ENCODE measurements around the gene PARD3. TPM values are rescaled to one million over a fixed set of nuclear protein-coding genes. Genes with fewer than 3 reads are reported as not detected.

The PARD3 gene
- polyA plus RNA-seq, 6 donors from 2014 or later = 0.05 to 0.36 (median 0.16) TPM; not detected in 3

DNA sequence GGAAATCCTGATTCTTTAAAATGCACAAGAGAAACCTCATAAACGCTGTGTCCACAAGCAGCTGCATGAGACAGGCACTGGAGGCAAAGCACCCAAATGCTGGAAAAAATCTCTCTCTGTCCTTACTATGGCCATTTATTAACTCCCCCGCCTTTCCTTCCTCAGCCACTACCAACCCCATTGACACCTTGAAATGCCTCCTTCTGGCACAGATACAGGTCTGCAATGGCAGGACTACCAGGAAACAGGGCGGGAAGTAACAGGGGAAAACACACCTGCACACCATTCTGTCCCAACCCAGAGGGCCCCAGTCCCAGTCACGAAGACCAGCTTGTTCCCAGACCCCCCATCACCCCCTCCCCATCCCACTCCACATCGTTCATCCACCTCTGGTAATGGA lies 224.3 kb downstream of the PARD3 start:
- no peaks in the 10 kb centered on the region for H3K27me3 Mint-ChIP-seq

DNA sequence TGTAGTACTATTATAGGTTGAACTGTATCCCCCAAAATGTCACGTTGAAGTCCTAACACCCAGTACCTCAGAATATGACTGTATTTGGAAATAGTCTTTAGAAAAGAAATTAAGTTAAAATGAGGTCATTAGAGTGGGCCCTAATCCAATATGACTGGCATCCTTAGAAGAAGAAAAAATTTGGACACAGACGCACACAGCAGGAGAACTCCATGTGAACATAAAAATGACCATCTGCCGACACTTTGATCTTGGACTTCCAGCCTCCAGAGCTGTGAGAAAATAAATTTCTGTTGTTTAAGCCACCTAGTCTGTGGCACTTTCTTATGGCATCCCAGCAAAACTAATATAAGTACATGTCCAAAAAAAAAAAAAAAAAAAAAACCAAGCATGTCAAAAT lies 225.8 kb downstream of the PARD3 start:
- no peak overlapping the region for H3K4me3 Mint-ChIP-seq
- H3K27me3 Mint-ChIP-seq = no peaks in the 10 kb centered on the region
- no peak for ATAC-seq (ENCODE audit: low read depth in 2 of 2)
- no peak overlapping the region for H3K27ac Mint-ChIP-seq
- H3K36me3 Mint-ChIP-seq = no peaks in the 10 kb centered on the region
- no peaks in the 10 kb centered on the region for H3K9me3 Mint-ChIP-seq
- no peak for DNase-seq
- H3K4me1 Mint-ChIP-seq = no peaks in the 10 kb centered on the region

More for the DNA sequence above, 224.3 kb downstream of the PARD3 start:
- Mint-ChIP-seq H3K4me1 (no peaks in the 10 kb centered on the region), H3K27ac (no peak overlapping the region), H3K36me3 (no peaks in the 10 kb centered on the region), H3K9me3 (no peaks in the 10 kb centered on the region), H3K4me3 (no peak overlapping the region)
- no peak for ATAC-seq (ENCODE audit: low read depth in 2 of 2)
- no peak for DNase-seq

DNA sequence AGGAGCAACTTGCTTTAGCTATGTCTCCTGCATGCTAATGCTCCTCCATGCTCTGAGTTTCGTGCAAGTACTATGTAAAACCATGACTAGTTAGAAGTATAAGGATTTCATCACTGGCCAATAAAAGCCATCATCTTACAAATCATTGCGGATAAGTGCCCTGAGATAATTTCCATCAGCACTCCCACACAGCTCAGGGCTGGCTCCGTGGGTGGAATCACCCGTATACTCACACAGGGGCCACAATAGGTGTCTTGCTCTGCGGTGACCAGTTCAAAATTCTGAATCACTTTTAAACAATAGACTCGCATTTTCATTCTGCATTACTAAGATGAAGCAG lies 227.4 kb downstream of the PARD3 start:
- no peaks in the 10 kb centered on the region for H3K9me3 Mint-ChIP-seq
- H3K36me3 Mint-ChIP-seq = no peaks in the 10 kb centered on the region
- no peak overlapping the region for H3K4me3 Mint-ChIP-seq
- no peaks in the 10 kb centered on the region for H3K4me1 Mint-ChIP-seq
- H3K27me3 Mint-ChIP-seq = no peaks in the 10 kb centered on the region
- ATAC-seq (ENCODE audit: low read depth in 2 of 2) (no peak), DNase-seq (no peak)
- no peak overlapping the region for H3K27ac Mint-ChIP-seq

DNA sequence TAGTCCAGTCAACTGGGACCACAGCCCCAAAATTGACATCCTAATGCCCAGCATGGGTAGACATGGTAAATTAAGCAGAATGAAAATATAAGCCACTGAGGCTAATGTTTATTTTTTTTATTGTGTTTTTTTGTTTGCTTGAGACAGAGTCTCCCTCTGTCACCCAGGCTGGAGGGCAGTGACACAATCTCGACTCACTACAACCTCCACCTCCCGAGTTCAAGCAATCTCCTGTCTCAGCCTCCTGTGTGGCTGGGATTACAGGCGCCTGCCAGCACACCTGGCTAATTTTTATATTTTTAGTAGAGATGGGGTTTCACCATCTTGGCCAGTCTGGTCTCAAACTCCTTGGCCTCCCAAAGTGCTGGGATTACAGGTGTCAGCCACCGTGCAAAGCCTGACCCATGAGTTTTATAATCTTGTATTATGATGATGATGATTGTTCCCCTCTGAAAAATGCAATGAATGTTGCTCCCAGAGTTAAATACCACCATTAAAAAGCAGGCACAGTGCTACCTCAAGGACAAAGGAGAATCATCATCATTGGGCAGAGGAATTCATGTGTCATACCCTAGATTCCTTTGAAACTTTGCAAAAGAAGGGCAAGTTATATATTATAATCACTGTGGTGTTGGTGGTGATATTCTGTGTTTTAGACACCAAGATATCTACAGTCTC lies 228.0 kb downstream of the PARD3 start:
- no peaks in the 10 kb centered on the region for H3K9me3 Mint-ChIP-seq
- DNase-seq = no peak
- H3K27me3 Mint-ChIP-seq = no peaks in the 10 kb centered on the region
- H3K36me3 Mint-ChIP-seq = no peaks in the 10 kb centered on the region
- H3K27ac Mint-ChIP-seq = no peak overlapping the region
- H3K4me3 Mint-ChIP-seq = no peak overlapping the region
- ATAC-seq (ENCODE audit: low read depth in 2 of 2) = no peak
- no peaks in the 10 kb centered on the region for H3K4me1 Mint-ChIP-seq

DNA sequence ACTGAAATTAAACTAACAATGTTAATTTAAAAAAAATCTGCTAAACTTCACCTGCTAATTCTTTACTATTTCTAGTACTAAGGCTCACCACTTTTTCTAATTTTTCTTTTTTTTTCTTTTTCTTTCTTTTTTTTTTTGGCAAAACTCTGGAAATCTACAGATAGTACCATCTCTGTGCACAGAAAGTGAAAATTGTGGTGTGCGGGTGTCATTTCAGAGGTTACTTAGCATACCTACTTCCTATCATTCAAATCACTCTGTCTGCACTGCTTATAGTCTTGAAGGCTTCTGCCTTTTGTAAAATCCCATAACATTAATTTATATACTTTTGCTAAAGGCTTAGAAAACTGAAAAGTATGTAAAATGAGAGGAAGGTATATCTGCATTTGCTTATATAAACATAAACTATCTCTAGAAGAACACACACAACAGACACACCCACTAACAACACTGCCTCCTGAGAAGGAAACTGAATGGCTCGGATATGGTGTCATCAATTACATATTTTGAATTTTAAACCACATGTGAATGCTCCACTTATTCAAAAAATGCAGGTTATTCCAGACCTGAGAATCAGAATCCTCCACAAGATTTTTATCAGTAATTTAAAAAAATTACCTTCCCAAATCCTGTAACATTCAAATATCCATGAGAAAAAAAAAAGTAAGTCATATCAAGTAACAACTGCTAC lies 229.5 kb downstream of the PARD3 start:
- Mint-ChIP-seq H3K27ac (no peak overlapping the region), H3K36me3 (no peaks in the 10 kb centered on the region), H3K27me3 (no peaks in the 10 kb centered on the region), H3K4me3 (no peak overlapping the region), H3K9me3 (no peaks in the 10 kb centered on the region), H3K4me1 (no peaks in the 10 kb centered on the region)
- no peak for ATAC-seq (ENCODE audit: low read depth in 2 of 2)
- no peak for DNase-seq

DNA sequence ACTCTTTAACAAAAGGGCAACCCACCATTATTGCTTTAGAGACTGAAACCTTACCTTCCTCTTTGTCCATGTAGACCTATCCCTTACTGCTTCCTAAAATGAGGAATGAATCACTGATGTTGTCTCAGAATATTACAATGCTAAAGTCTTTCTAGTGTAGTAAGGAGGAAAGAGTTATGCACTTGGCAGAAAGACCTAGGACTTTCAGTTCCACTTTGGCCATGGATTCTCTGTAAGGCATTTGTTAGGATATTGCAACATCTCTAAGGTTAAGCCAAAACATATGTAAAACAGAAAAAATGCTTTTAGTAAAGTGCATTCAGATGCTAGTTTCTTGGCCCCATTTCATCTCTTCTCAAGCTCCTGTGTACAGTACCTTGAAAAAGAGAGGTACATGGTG lies 230.9 kb downstream of the PARD3 start:
- Mint-ChIP-seq H3K9me3 (no peaks in the 10 kb centered on the region), H3K36me3 (no peaks in the 10 kb centered on the region), H3K27me3 (no peaks in the 10 kb centered on the region), H3K4me1 (no peaks in the 10 kb centered on the region), H3K4me3 (no peak overlapping the region), H3K27ac (no peak overlapping the region)
- no peak for ATAC-seq (ENCODE audit: low read depth in 2 of 2)
- no peak for DNase-seq

DNA sequence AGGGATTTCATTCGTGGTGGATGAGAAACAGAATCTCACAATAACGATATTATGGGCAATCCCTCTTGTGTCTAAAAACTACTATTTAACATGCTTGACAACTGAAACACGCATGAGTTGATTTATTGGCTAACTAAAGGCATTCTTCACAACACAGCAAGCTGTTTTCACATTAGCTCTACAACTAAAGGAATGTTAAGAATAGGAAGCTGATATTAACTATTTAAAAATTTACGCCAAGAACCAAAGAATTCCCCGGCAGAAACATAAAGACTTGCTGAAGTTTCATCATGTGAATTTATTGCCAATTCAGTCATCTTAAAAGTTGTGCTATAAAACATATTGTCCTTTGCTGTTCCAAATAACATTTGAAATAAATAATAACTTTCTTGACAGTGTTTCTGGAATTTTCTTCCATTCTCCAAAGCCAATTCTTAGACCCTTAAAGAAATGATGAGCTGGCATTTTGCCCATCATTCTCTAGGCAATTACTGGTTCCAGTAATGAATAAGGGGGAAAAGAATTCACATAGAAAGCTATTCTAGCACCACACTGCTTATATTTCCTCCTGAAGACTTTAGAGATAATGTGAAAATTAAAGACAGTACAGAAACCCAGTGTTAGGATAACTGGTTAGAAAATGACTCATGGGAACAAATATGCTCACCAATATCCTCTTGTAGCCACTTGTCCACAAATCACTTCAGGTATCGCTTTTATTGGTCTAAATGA lies 233.1 kb downstream of the PARD3 start:
- Mint-ChIP-seq H3K4me3 (no peak overlapping the region), H3K9me3 (no peaks in the 10 kb centered on the region), H3K27me3 (no peaks in the 10 kb centered on the region), H3K36me3 (no peaks in the 10 kb centered on the region), H3K27ac (no peak overlapping the region), H3K4me1 (no peaks in the 10 kb centered on the region)
- ATAC-seq (ENCODE audit: low read depth in 2 of 2) (no peak), DNase-seq (no peak)

DNA sequence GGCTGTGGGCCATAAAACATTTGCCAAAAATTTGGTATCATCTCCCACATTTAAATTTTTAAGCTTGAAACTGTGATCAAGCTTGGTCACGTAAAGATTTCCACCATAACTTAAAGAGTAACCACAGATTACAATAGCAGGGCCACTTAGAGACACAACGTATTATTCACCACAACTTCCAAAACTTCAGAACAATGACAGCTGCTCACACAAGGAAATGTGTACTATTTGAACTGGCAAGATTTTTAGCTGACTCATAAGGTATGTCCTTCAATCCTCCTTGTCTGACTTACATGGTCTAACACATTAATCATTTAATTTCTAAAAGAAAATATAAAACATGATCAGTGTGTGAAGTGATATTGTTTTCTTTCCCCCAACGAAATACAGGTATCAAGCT lies 234.5 kb downstream of the PARD3 start:
- Mint-ChIP-seq H3K4me3 (no peak overlapping the region), H3K27me3 (no peaks in the 10 kb centered on the region), H3K4me1 (no peaks in the 10 kb centered on the region), H3K36me3 (no peaks in the 10 kb centered on the region), H3K9me3 (no peaks in the 10 kb centered on the region), H3K27ac (no peak overlapping the region)
- no peak for DNase-seq
- ATAC-seq (ENCODE audit: low read depth in 2 of 2) = no peak

DNA sequence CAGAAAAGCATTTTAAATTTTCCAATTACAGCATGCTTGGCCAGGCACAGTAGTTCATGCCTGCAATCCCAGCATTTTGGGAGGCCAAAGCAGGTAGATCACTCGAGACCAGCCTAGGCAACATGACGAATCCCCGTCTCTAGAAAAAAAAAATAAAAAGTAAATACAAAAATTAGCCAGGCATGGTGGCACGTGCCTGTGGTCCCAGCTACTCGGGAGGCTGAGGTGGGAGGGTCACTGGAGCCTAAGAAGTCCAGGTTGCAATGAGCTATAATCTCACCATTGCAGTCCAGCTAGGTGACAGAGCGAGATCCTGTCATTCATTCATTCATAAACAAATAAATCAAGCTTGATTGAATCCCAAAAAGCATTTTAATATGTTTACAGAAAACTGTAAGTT lies 234.9 kb downstream of the PARD3 start:
- H3K4me1 Mint-ChIP-seq = no peaks in the 10 kb centered on the region
- ATAC-seq (ENCODE audit: low read depth in 2 of 2) (no peak), DNase-seq (no peak)
- H3K9me3 Mint-ChIP-seq = no peaks in the 10 kb centered on the region
- H3K36me3 Mint-ChIP-seq = no peaks in the 10 kb centered on the region
- H3K27me3 Mint-ChIP-seq = no peaks in the 10 kb centered on the region
- H3K4me3 Mint-ChIP-seq = no peak overlapping the region
- no peak overlapping the region for H3K27ac Mint-ChIP-seq

DNA sequence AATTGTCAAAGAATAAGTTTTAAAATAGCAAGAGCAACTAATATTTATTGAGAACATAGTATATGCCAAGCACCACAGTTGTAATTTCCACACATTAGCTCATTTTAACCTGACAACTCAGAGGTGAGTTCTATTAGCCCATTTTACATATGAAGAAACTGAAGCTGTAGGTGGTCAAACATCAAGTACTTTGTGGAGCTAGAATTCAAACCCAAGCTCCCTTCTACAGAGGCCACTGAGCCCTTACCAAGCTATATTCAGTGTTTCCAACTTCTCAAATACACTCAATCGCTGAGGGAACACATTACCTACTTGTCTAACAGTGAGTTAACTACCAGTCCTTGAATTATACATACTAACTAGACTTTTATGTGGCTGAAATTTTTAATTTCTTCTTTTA lies 236.6 kb downstream of the PARD3 start:
- H3K4me1 Mint-ChIP-seq = no peaks in the 10 kb centered on the region
- H3K4me3 Mint-ChIP-seq = no peak overlapping the region
- no peaks in the 10 kb centered on the region for H3K27me3 Mint-ChIP-seq
- ATAC-seq (ENCODE audit: low read depth in 2 of 2) (no peak), DNase-seq (no peak)
- no peaks in the 10 kb centered on the region for H3K9me3 Mint-ChIP-seq
- no peaks in the 10 kb centered on the region for H3K36me3 Mint-ChIP-seq
- no peak overlapping the region for H3K27ac Mint-ChIP-seq

DNA sequence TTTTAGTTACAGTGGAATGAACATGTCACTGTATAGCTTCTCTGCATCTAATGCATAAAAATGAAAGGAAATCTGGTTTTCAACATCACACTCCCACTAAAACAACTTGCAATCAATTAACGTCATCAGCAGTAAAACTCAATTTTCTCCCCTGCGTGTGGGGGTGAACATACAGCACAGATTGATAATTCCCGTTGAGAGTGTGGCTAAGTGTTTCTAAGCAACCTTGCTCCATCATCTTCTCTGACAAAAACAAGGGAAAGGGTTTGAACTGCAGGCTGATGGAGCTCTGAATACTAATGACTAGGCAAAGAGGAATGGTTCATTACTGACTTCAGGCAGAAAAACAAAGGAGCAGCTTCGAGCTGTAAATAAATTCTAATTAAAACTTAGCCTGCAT lies 238.3 kb downstream of the PARD3 start:
- ATAC-seq (ENCODE audit: low read depth in 2 of 2) (no peak), DNase-seq (no peak)
- Mint-ChIP-seq H3K27ac (no peak overlapping the region), H3K4me3 (no peak overlapping the region), H3K36me3 (no peaks in the 10 kb centered on the region), H3K27me3 (no peaks in the 10 kb centered on the region), H3K9me3 (no peaks in the 10 kb centered on the region), H3K4me1 (no peaks in the 10 kb centered on the region)

DNA sequence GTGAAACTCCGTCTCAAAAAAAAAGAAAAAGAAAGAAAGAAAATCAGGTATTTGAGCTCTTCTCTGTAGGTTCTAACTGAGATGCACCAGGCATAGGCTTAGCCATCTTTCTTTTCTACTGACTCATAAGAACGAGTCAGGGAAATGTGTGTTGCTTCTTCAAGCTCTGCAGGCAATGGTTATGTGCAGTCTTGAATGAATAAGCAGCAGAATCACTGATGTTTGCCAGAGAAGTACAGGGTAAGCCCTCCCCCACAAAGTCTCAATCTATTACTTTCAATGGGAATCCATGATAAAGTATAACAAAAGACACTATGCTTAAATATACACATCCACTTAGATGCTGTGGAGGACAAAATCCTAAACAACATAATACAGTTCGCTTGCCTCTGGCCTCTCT lies 239.2 kb downstream of the PARD3 start:
- no peak for ATAC-seq (ENCODE audit: low read depth in 2 of 2)
- Mint-ChIP-seq H3K9me3 (no peaks in the 10 kb centered on the region), H3K27me3 (no peaks in the 10 kb centered on the region)

DNA sequence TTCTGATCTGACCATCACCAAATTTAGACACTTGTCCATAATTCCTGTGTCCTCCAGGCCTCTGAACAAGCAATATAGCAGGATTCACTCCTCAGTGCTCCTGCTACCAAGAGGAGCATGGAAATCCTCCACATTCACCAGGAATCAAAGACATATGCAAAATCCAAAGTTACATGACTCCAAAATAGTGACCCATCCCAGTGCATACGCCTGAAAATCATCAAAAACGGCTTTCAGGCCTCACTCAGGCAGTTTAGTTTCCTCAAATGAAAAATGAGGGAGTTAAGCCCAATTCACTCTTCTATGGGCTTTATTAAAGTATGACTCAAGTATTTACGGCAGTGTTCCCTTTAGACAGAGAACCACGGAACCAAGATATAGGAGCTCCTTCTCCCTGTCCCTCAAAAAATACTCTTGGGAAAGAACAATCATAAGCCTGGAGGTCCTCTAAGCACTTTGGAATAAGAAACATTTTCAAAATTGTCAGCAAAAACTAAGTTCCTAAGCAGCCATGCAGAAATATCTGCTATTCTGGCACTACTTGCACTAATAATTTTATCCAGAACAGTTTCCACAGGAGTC lies 240.7 kb downstream of the PARD3 start:
- Mint-ChIP-seq H3K36me3 (no peaks in the 10 kb centered on the region), H3K4me1 (no peaks in the 10 kb centered on the region), H3K4me3 (no peak overlapping the region), H3K9me3 (no peaks in the 10 kb centered on the region), H3K27ac (no peak overlapping the region), H3K27me3 (no peaks in the 10 kb centered on the region)
- DNase-seq (no peak), ATAC-seq (ENCODE audit: low read depth in 2 of 2) (no peak)

More for the DNA sequence above, 239.2 kb downstream of the PARD3 start:
- Mint-ChIP-seq H3K36me3 (no peaks in the 10 kb centered on the region), H3K4me3 (no peak overlapping the region), H3K27ac (no peak overlapping the region), H3K4me1 (no peaks in the 10 kb centered on the region)
- no peak for DNase-seq

DNA sequence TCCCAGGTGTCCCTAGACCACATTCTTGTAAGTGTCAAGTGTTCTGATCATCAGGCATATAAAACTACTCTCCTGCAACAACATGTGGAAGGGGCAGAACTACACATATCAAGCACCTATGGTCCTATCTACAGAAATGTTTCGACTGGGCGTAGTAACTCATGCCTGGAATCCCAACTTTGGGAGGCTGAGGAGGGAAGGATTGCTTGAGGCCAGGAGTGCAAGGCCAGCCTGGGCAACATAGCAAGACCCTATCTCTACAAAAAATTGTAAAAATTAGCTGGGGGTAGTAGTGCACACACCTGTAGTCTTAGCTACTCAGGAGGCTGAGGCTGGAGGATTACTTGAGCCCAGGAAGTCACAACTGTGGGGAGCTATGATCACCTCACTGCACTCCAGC lies 244.2 kb downstream of the PARD3 start:
- Mint-ChIP-seq H3K9me3 (no peaks in the 10 kb centered on the region), H3K27ac (no peak overlapping the region), H3K27me3 (no peaks in the 10 kb centered on the region), H3K4me1 (no peaks in the 10 kb centered on the region), H3K4me3 (no peak overlapping the region), H3K36me3 (no peaks in the 10 kb centered on the region)
- DNase-seq (no peak), ATAC-seq (ENCODE audit: low read depth in 2 of 2) (no peak)

All from naive B cell (primary cell).